Mesodermal cell (in vitro differentiated cells): Measurements from ENCODE around the gene SOCS6.

Experiments used
- H3K27ac ChIP-seq: 2 replicates; pipeline ENCODE4 v1.7.0; 2013; ENCODE audit warnings: mild to moderate bottlenecking, low read depth, low read length, moderate library complexity; ENCODE audit not compliant: severe bottlenecking
- H3K36me3 ChIP-seq: 2 replicates; pipeline ENCODE4 v1.7.1; 2013; ENCODE audit warnings: mild to moderate bottlenecking, low read length, moderate library complexity; ENCODE audit not compliant: control insufficient read depth, insufficient read depth
- H3K4me1 ChIP-seq: one replicate; pipeline ENCODE4 v1.7.1; 2013; ENCODE audit warnings: mild to moderate bottlenecking, low read length; ENCODE audit not compliant: insufficient read depth, control insufficient read depth, poor library complexity, severe bottlenecking
- H3K4me3 ChIP-seq: 2 replicates; pipeline ENCODE4 v1.7.0; 2013; ENCODE audit warnings: low read length, control low read depth, mild to moderate bottlenecking; ENCODE audit not compliant: insufficient read depth, poor library complexity, severe bottlenecking; ENCODE audit errors: extremely low read depth
- H3K9me3 ChIP-seq: 2 replicates; pipeline ENCODE4 v1.7.1; 2013; ENCODE audit warnings: mild to moderate bottlenecking, low read length, moderate library complexity; ENCODE audit not compliant: control insufficient read depth
- WGBS, 2 experiments: methylation state at CpG; one replicate each; pipeline ENCODE4 v1.1.5; 2013; ENCODE audit warnings: missing lambda C conversion rate in 2 of 2; ENCODE audit not compliant: insufficient coverage in 2 of 2; 5-methylcytosine and 5-hydroxymethylcytosine counted together

SOCS6 gene

DNA sequence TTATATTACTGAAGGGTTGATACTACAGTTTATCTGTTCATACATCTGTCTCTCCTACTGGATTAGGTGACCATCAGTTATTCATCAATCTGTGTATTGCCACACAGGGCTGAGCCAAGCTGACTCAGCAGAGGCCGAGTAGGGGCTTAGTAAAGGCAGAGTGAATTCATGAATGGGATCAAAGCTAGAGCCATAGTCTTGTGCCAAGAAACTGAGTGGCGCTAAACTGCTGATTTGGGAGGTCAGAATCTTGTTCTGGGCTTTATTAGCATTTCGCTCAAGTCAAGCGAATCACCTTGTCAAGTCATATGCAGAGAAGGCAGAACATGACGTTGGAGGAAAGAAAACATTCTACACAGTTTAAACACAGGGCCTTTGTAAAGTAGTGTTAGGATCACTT lies 34.1 kb downstream of the SOCS6 start:
- Histone ChIP-seq H3K27ac (no peak overlapping the region), H3K4me1 (no peaks in the 10 kb centered on the region), H3K36me3 (peaks cover 26% of the 10 kb centered on the region), H3K9me3 (no peaks in the 10 kb centered on the region), H3K4me3 (no peak overlapping the region)
- WGBS, 2 experiments: 83 to 90% methylated on average over 2 to 3 of the region's 5 CpGs

GRCh38 chr18:70324897-70325296 lies 36.1 kb downstream of the SOCS6 start:
- no peaks in the 10 kb centered on the region for H3K4me1 ChIP-seq
- H3K9me3 ChIP-seq: no peaks in the 10 kb centered on the region
- no peak overlapping the region for H3K4me3 ChIP-seq
- 91 to 97% methylated on average over 13 to 20 of the region's 20 CpGs for WGBS, 2 experiments
- H3K27ac ChIP-seq: no peak overlapping the region
- H3K36me3 ChIP-seq: peaks cover 21% of the 10 kb centered on the region

GRCh38 chr18:70326255-70326654 lies 37.4 kb downstream of the SOCS6 start:
- peaks cover 21% of the 10 kb centered on the region for H3K36me3 ChIP-seq
- WGBS, 2 experiments: no CpG with 5 or more reads among the region's 1 CpG
- H3K4me1 ChIP-seq: no peaks in the 10 kb centered on the region

GRCh38 chr18:70328169-70328568 lies 39.3 kb downstream of the SOCS6 start:
- no peaks in the 10 kb centered on the region for H3K9me3 ChIP-seq
- H3K36me3 ChIP-seq: peaks cover 21% of the 10 kb centered on the region
- H3K4me3 ChIP-seq: no peak overlapping the region
- H3K27ac ChIP-seq: no peak overlapping the region
- H3K4me1 ChIP-seq: peaks cover 8% of the 10 kb centered on the region
- 88 to 100% methylated on average over 1 to 2 of the region's 4 CpGs for WGBS, 2 experiments

More at GRCh38 chr18:70326255-70326654, 37.4 kb downstream of the SOCS6 start:
- H3K4me3 ChIP-seq: no peak overlapping the region
- no peak overlapping the region for H3K27ac ChIP-seq
- H3K9me3 ChIP-seq: no peaks in the 10 kb centered on the region

DNA sequence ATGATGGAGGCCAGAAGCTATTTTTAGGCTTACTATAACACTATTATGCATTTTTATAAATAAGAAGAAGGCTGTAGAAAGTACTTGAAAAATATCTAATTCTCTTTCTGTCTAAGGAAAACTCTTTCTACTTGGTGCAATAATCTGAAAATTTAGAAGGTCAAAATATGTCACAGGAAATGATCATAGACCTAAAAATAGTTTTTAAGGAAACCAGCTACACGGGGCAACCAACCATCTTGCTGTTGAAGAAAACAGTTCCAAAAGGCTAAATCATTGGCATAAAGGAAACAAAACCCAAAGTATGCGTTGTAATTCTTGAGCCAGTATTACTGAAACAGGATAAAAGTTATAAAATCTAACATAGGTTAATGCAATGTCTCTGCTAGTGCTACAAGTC lies 40.2 kb downstream of the SOCS6 start:
- 83% methylated on average over 1 of the region's 2 CpGs; no CpG with 5 or more reads in 1 of the 2 experiments for WGBS, 2 experiments
- Histone ChIP-seq H3K4me1 (peaks cover 11% of the 10 kb centered on the region), H3K4me3 (no peak overlapping the region), H3K9me3 (peaks cover under 1% of the 10 kb centered on the region), H3K27ac (no peak overlapping the region), H3K36me3 (peaks cover 21% of the 10 kb centered on the region)

GRCh38 chr18:70330887-70331286 lies 42.0 kb downstream of the SOCS6 start:
- WGBS, 2 experiments: 67 to 68% methylated on average over 3 of the region's 6 CpGs
- peaks cover 11% of the 10 kb centered on the region for H3K36me3 ChIP-seq
- H3K27ac ChIP-seq: no peak overlapping the region
- no peak overlapping the region for H3K4me3 ChIP-seq
- peaks cover 12% of the 10 kb centered on the region for H3K9me3 ChIP-seq
- H3K4me1 ChIP-seq: peaks cover 11% of the 10 kb centered on the region

DNA sequence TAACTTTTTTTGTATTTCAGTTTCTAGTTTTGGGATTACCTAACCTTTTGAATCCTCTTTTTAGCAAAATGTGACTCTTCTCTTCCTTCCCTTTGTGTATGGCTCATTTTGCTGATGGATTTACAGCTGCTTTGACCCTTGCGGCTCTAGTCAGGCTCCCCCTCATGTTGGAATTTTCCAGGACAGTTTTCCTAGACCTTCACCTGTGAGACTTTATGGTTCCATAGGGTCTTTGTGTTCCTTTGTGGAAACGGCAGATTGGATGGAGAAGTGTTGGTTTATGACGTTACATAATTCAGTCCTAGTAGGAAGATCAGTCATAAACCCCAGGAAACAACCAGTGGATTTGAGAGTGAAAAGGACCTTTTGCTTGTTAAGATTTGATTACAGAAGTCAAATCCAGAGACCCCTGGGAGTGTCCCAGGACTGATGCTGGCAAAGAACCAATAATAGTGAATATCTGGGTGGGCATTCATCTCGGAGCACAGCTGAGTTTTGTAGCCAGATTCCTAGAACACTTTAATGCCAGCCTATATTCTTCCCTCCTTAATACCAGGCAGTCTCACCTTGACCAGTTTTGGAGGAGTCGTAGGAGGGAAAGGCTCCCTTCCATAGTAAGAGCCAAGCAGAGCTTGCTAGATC lies 42.7 kb downstream of the SOCS6 start:
- Histone ChIP-seq H3K4me3 (no peak overlapping the region), H3K36me3 (peaks cover 8% of the 10 kb centered on the region), H3K9me3 (peaks cover 12% of the 10 kb centered on the region), H3K4me1 (peaks cover 13% of the 10 kb centered on the region), H3K27ac (no peak overlapping the region)
- WGBS, 2 experiments: 96 to 100% methylated on average over 2 to 4 of the region's 5 CpGs

GRCh38 chr18:70332694-70333093 lies 43.8 kb downstream of the SOCS6 start:
- H3K4me1 ChIP-seq: peaks cover 23% of the 10 kb centered on the region
- peaks cover 8% of the 10 kb centered on the region for H3K36me3 ChIP-seq
- H3K9me3 ChIP-seq: peaks cover 12% of the 10 kb centered on the region
- no peak overlapping the region for H3K27ac ChIP-seq
- H3K4me3 ChIP-seq: no peak overlapping the region
- 100% methylated on average over 1 of the region's 1 CpG; no CpG with 5 or more reads in 1 of the 2 experiments for WGBS, 2 experiments

- peak overlapping the region; percentile 75 for H3K27ac ChIP-seq
- peaks cover 12% of the 10 kb centered on the region for H3K9me3 ChIP-seq
- H3K4me1 ChIP-seq: peaks cover 24% of the 10 kb centered on the region
- no CpG with 5 or more reads among the region's 1 CpG for WGBS, 2 experiments
- H3K4me3 ChIP-seq: no peak overlapping the region
- peaks cover 9% of the 10 kb centered on the region for H3K36me3 ChIP-seq
Observed at GRCh38 chr18:70333316-70333715, 44.5 kb downstream of the SOCS6 start.

DNA sequence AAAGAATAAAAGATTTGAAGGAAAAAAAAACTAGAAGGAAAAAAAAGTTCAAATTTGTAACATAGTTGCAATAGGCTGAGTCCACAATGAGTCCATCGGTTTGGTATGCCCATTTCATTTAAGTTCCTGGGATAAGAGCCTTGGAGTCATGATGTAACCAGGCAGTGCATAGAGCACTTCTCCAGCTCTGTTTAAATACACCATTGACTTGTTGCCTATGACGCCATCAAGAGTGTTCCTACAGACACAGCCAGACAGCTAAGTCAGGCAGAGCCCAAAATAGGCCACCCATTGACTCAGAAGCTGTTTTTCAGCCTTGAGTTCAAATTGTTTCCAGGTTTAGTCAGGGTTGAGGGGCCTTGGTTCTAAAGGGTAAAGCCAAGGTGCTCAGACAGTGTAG lies 44.9 kb downstream of the SOCS6 start:
- Histone ChIP-seq H3K36me3 (peaks cover 14% of the 10 kb centered on the region), H3K4me1 (peaks cover 24% of the 10 kb centered on the region), H3K9me3 (peaks cover 15% of the 10 kb centered on the region), H3K4me3 (no peak overlapping the region), H3K27ac (peak overlapping the region; percentile 75)
- WGBS, 2 experiments: 74 to 75% methylated on average over 2 of the region's 2 CpGs

DNA sequence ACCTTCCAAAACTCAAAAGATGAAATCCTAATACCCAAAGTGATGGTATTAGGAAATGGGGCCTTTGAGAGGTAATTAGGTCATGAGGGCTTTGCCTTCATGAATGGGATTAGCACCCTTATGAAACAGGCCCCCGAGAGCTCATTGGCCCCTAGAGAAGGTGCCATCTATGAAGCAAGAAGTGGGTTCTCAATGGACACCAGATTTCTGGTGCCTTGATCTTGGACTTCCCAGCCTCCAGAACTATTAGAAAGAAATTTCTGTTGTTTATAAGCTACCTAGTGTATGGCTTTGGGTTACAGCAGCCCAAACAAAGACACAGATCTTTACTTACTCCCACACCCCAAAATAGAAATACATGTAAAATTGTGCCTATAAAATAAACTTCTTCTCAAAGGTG lies 45.4 kb downstream of the SOCS6 start:
- Histone ChIP-seq H3K27ac (peak overlapping the region; percentile 65), H3K4me1 (peaks cover 24% of the 10 kb centered on the region), H3K4me3 (no peak overlapping the region), H3K36me3 (peaks cover 19% of the 10 kb centered on the region), H3K9me3 (peaks cover 19% of the 10 kb centered on the region)
- WGBS, 2 experiments: 88 to 100% methylated on average over 1 of the region's 1 CpG
